ENCODE results near the gene N4BP3.
"Not testable (repeated sequence)": the region's sequence is repeated elsewhere in the genome, so short reads cannot be mapped to it uniquely, and the experiment has no call there.

The N4BP3 gene, protein sequence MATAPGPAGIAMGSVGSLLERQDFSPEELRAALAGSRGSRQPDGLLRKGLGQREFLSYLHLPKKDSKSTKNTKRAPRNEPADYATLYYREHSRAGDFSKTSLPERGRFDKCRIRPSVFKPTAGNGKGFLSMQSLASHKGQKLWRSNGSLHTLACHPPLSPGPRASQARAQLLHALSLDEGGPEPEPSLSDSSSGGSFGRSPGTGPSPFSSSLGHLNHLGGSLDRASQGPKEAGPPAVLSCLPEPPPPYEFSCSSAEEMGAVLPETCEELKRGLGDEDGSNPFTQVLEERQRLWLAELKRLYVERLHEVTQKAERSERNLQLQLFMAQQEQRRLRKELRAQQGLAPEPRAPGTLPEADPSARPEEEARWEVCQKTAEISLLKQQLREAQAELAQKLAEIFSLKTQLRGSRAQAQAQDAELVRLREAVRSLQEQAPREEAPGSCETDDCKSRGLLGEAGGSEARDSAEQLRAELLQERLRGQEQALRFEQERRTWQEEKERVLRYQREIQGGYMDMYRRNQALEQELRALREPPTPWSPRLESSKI

DNA sequence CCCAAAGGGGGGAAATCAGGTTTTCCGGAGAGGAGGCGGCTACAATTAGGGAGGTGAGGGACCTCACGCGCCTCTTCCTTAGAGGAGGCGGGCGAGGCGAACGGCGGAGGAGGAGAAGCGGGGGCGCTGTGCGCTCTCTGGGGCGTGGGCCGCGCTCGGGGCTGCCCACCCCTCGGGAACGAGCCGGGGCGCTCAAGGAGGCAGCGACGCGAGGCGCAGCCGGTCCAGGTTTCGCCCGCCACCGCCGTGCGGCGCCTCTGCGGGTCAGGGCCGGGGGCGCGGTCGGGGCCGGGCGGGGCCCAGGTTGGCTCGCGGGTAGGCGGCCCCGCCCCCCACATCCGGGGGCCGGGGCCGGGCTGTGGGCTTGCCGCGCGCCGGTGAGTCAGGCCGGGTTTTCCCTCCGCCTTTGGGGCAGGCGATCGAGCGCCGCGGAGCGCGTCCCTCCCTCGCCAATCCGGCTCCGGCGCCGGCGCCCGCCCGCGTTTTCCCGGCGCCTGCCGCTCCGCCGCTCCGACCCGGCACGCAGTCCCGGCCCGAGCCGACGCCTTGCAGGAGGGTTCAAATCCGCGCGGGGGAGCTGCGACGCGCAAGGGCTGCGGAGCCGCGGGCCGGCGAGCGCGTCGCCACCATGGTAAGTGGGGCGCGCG lies at the start of gene N4BP3:
Gene N4BP3, plus strand, starts transcription at position 392 of the 647 bp plus-strand sequence. CDS start 6,052 bp downstream, outside the sequence.
- peak; percentile 33 for DNase-seq

DNA sequence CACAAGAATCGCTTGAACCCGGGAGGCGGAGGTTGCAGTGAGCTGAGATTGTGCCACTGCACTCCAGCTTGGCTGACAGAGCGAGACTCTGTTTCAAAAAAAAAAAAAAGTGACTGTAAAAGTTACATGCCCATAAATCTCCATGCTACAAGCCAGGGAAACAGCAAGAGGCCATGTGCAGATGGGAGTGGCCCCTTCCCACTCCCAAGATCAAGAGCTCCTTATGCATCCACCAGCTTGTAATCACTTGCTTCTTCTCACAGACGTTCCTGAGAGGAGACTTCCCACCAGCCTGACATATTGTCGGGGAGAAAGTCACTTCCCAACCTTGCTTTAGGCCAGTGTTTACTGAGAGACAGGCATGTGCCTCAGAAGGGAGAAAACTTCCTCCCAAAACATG lies 45.6 kb upstream of the N4BP3 start:
- DNase-seq, result no peak

DNA sequence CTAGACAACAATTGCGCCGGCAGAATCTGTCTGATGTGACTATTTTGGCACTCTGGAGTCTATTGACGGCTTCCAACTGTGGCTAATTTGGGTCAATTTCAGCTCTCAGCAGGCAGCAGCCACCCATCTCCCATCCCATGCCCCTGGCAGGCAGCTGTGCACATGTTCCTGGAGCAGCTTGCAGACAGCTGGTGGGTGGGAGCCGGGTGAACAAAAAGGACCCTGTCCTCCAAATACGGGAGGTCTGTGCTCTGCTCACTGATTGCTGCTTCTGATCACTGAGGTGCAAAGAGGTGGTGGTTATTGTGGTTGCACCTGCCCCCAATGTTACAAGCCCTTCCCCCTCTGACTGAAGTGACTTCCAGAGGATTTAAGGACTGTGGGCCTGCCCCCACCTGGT lies 45.0 kb upstream of the N4BP3 start:
- DNase-seq, result no peak

DNA sequence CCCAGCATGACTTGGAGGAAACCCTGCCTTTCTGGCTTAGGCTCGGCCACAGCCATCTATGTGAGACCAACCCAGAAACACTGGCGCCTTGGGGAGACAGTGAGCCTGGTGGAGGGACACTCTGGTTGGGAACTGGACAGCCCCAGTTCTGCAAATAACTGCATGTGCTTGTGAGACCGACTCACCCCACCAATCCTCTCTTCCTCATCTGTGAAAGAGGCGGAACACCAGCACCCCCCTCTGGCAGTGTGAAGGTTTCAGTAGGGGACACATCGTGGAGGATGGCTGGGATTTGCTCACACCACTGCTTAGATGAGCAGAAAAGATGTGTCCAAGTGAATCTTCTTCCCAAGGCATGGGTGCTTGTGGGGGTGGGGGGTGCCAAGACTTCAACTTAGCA lies 43.4 kb upstream of the N4BP3 start:
- peak; percentile 3 for DNase-seq

DNA sequence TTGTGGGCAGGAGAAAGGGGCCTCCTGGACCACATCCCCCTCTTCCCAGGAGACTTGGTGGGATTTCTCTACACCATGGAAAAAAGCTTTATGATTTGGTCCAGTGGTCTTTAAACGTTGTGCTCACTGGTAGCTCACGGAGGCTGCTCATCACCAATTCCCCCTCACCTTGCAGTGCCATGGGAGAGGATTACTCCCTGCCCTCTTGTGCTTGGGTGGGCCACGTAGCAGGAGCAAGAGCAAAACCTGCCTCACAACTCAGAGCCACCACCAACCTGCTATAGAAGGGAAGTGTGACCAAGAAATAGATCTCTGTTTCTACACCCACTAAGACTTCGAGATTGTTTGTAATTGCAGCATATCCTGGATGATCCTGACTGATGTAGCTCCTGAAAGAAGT lies 42.2 kb upstream of the N4BP3 start:
- DNase-seq, result no peak

DNA sequence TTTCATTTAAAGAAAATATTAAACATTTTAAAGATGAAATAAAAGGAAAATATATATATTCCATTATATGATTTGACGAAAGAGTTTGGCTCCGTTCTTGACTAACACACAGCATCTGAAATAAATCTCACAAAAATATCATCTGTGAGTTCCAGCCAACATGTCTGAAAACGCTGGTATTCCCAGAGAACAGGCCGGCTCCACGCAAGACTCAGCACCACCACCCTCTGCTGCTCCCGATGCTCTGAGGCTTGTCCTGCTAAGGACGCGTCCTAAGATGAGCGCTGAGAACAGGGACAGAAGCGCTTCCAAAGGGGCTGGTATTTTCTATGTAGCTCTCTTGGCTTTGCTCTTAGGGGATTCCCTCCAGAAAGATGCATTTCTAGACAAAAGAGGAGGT lies 40.6 kb upstream of the N4BP3 start:
- no peak for DNase-seq

DNA sequence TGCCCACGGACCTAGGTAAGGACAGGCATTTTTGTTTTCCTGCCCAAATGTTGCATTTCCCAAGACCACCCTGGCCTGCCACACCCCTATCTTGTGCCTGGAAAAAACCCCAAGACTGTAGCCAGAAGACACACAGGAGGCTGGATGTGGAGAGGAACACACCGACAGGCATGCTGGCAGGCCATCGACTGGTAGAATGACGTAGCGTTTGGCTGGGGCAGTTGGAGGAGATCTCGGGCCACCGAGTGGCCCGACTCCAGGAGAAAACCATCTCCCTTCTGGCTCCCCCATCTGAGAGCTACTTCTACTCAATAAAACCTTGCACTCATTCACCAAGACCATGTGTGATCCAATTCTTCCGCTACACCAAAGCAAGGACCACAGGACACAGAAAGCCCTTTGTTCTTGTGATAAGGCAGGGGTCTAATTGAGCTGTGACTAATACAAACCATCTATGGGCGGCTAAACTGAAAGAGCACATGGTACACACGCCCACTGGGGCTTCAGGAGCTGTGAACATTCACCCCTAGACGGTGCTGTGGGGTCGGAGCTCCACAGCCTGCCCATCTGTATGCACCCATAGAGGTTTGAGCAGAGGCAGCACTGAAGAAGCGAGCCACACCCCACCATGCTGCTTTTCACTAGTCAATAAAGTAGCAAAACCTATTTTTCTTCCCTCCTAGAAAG lies 38.9 kb upstream of the N4BP3 start:
- peak; percentile 6 for DNase-seq

DNA sequence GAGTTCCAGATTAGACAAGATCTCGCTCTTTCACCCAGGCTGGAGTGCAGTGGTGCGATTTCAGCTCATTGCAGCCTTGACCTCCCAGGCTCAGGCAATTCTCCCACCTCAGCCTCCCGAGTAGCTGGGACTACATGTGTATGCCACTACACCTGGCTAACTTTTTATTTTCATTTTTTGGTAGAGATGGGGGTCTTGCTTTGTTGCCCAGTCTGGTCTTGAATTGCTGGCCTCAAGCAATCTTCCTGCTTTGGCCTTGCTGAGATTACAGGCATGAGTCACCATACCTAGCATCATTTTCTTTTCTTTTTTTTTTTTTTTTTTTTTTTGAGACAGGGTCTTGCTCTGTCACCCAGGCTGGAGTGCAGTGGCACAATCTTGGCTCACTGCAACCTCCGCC lies 36.4 kb upstream of the N4BP3 start:
- DNase-seq, result not testable (repeated sequence)

DNA sequence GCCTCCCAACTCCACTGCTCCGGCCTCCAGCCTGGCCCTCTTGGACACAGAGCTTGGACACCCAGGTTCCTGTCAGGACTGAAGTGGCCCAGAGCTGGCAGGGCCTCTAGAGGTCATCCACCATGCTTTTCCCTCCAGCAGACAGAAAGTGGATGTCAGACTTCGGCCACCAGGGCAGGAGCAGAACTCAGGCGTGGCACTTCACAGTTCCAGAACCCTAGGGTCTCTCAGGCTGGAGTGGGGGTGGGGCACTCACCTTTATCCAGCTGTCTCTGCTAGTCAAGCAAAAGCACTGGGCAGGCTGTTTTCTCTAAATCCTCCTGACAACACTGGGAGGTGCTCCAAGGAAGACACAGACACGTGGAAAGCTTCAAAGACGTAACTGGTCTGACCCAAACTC lies 35.6 kb upstream of the N4BP3 start:
- DNase-seq, result no peak

DNA sequence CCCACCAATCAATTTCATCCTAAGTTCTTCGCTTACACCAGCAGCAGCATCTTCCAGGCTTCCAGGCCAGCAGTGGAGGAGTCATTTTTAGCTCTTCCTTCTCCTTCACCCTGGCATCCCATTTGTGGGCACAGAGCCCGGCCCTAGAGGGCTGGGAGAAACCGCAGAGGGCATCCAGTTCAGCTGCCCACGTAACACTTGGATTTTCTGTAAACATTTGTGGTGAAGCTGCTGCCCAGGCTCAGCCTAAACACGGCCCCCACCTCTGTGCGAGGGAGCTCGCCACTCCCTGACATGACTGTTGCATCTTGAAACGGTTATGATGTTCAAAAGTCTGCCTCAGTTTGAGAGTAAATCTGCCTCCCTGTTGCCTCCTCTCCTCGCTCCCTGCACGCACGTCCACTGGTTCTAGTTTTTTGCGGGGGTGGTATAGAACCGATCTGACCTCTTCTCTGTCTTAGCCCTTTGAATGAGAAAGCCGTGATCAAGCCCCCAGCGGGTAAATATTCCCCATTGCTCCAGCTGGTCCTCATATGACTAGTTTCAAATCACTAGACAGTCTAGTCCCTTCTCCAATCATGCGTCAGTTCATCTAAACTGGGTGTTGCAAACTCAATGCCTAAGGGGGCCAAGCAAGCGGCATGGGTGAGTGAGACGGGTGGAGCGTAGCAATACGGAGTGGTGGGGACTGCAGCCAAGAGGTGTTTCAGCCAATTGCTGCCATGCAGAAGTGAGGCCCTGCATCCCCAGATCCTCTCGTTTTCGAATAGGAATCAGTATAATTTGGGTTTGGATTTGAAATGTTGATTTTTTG lies 34.9 kb upstream of the N4BP3 start:
- peak; percentile 45 for DNase-seq

DNA sequence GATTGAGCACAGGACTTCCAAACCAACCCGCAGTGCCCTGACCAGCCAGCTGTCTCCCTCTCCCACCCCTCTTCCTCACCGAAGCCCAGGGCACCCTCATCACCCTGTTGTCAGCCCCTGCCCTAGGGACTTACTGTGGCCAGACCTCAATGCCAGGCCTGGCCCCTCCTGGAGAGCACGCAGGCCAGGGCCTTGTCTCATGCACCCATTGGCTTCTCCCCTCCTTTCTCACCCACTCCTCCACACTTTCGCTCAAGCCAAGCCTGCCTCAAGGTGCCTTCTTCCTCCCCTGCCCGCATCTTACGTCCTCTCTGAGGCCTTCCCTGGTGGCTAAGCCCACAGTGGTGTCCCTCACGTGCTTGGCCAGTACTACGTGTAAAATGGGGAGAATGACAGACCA lies 33.3 kb upstream of the N4BP3 start:
- no peak for DNase-seq

DNA sequence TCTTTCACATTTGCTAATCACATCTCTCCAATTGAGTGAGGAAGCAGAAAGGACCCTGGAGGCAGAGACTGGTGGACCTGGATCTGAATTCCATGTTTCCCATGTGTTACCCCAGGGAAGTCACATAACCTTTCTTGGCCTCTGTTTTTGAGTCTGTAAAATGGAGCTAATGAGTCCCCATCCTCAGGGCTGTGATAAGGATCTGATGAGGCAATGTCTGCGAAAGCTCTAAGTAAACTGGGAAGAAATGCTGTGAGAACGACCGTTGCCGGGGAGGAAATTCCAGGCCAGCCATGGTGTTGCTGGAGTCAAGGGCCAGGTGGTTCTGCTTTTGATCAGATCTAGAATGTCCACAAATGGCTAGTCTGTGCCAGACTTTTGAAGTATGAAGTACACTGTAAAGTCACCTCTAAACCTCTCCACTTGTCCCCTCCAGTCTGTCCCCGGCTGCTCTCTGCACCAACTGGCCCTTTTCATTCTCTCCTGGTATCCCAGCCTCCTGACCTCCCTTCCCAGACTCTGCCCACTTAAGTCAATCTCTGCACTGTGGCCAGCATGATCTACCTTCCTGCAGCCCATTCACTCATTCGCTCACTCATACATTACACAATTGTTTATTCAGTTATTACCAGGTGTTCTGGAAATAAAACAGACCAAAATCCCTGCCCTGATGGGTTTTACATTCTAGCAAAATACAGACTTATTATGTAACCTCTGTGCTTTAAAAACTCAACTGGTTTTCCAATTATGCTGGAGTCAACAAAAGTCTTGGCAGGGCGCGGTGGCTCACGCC lies 32.5 kb upstream of the N4BP3 start:
- DNase-seq, result no peak

DNA sequence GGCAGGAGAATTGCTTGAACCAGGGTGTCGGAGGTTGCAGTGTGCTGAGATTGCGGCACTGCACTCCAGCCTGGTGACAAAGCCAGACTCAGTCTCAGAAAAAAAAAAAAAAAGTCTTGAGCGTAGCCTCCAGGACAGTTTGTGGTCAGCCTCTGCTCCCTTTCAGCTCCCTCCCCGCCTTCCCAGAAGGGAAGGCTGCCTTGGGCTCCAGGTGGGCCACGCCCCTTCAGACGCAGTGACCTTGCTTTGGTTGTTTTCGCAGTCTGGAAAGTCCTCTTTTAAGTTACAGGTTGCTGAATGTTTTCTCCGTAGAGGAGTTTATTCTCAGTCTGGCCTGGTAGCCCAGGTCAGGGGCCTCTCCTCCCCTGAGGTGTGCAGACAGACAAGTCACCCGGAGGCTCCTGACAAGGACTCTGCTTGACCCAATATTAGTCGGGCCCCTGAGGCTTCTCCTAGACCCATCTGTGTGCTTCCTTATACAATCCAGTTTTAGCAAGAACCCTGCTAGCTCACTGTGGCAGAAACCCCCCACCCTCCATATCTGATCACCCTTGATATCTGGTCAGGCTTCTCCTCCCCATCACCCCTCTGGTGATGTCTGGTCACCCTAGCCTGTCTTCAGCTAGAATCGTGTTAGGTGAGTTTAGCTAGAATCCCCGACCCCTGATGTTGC lies 31.6 kb upstream of the N4BP3 start:
- no peak for DNase-seq

DNA sequence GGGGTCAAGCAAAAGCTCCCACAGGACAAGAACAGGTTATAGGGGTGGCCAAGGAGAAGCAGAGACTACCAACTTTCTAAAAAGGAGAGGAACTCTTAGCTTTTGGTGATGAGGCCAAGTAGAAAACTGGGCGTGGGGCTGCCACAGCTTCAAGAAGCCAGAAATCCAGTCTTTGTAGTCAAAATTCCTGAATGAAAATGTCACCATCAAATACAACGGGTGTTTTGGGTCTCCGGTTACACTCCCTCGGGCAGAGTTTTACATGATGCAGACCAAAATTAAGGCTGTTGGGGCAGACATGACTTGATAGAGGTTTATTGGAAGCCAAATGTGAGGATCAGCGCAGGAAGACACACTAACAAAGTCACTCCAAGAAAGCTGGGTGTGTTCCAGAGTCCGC lies 29.4 kb upstream of the N4BP3 start:
- DNase-seq, result no peak

DNA sequence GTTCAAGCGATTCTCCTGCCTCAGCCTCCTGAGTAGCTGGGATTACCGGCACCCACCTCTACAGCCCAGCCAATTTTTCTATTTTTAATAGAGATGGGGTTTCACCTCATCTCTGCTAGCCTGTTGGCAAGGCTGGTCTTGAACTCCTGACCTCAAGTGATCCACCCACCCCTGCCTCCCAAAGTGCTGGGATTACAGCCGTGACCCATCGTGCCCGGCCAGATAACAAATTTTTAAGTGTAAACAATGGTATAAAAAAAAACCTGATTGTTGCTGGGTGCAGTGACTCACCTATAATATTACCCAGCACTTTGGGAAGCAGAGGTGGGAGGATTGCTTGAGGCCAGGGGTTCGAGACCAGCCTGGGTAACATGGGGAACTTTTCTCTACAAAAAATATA lies 28.0 kb upstream of the N4BP3 start:
- no peak for DNase-seq

DNA sequence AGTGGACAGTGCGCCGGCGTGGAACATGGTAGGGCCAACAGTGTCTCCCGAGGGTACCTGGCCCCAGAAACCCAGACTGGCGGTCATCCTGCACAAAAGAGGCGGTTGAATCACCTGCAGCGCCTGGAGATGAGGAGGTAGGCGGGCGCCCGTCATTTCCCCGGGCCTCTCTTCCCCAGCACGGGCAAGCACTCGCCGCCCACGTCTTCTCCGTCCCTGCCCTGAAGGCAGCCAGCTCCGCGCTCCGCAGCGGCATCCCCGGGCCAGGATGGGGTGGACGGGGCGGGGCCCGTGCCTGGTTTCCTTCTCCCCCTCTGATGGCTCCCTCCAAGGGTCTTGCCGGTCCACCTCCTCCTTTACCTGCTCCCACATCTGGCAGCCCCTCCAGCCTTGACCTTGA lies 27.1 kb upstream of the N4BP3 start:
- DNase-seq, result no peak

DNA sequence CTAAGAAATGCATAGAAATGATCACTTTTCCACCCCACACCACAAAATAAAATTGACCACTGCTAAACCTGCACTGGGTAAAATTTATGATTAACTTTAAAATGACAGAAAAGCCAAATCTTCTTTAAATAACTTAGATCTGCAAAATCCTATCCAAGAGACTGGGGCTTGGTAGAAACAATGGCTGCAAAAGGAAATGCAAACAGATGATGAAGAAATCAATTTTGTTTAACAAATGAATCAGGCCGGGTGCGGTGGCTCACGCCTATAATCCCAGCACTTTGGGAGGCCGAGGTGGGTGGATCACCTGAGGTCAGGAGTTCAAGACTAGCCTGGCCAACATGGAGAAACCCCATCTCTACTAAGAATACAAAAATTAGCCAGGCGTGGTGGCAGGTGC lies 26.1 kb upstream of the N4BP3 start:
- DNase-seq, result not testable (repeated sequence)

DNA sequence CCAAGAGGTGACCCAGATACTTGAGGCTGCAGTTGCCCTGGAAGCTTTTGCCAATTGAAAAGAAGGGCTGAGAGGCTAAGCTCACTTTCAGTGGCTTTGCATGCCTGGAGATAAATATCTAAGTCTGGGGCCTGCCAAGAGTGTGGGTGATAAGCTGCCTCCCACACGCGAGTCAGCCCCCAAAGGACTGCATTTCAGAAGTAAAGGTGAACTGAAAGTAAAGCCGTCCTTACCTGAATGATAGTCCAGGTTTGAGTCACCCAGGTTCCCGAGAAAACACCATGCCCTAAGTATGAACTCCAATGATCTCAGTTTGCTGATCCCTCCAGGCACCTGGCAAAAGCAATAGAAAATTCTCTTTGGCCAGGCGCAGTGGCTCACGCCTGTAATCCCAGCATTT lies 22.5 kb upstream of the N4BP3 start:
- DNase-seq, result no peak

DNA sequence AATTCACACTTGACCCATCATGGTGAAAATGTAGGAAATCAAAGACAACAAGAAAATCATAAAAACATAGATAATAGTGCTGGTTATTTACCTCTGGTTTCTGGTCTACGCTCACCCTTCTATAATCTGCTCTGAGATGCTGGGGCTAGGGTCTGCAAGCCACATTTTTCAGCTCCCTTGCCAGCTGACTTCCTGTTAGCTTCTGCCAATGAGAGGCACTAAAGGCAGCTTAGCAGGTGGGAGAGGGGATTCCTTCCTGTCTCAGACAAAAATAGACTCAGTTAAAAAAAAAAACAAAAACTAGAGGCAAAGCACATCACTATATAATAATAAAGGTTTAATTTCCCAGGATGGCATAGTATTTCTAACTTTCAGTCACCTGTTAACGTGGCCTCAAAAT lies 20.2 kb upstream of the N4BP3 start:
- DNase-seq, result no peak

DNA sequence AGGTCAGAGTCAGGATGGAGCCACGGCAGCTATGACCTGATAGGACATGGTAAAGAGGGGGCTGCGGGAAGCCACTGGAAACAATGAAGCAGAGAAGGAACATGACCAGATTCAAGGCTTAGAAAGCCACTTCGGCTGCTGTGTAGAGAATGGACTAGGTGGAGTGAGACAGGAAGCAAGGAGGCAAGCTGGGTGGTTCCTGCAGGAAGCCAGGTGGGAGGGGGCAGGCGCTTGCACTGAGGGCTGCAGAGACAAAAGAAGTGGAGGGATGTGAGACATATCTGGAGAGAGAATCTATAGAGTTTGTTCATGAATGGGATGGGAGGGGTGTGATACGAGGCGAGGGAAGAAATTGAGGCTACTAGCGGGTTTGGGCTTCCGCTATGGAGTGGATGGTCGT lies 19.0 kb upstream of the N4BP3 start:
- no peak for DNase-seq

DNA sequence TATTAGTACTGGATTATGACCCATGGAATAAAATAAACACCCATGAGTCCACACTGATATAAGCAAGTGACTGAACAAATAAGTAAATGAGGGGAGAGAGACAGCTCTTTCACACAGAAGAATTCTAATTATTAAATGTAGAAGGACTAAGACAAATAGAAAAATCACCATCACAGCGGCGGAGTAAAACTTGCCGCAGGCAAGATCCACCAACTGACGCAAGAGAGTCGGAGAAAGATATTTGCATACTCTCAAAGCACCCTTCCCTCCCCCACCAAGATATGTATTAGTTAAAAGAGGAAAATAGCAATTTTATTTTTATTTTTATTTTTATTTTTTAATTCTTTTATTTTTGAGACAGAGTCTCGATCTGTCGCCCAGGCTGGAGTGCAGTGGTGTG lies 14.6 kb upstream of the N4BP3 start:
- DNase-seq, result no peak
